Activated CD4-positive, alpha-beta memory T cell treated with anti-CD3 and anti-CD28 coated beads for 36 hours (primary cell): ENCODE measurements around the gene SCAF8. TPM values are rescaled to one million over a fixed set of nuclear protein-coding genes. Genes with fewer than 3 reads are reported as not detected.
"Not testable (repeated sequence)": the region's sequence is repeated elsewhere in the genome, so short reads cannot be mapped to it uniquely, and the experiment has no call there.

Source experiments
- CTCF ChIA-PET: fragments of 350-600 bp; sonication (Branson Sonifier 250); formaldehyde crosslinking; loops from one replicate; lab custom pipeline; 2021; ENCODE audit warnings: antibody characterized with exemption, inconsistent platforms; lab: Charles Lee
- POLR2A ChIA-PET: fragments of 350-600 bp; sonication (Branson Sonifier 250); formaldehyde crosslinking; loops from one replicate; lab custom pipeline; 2021; ENCODE audit warnings: antibody characterized with exemption; lab: Charles Lee
- DNase-seq: peaks from one replicate; pipeline ENCODE4 v3.0.0-alpha.2; 2020
- H3K27ac Mint-ChIP-seq: one replicate; pipeline ENCODE4 v1.8.0; 2021; ENCODE audit warnings: mixed read lengths
- H3K27me3 Mint-ChIP-seq: one replicate; pipeline ENCODE4 v1.8.0; 2021; ENCODE audit warnings: mixed read lengths
- H3K36me3 Mint-ChIP-seq: one replicate; pipeline ENCODE4 v1.8.0; 2021; ENCODE audit warnings: mixed read lengths
- H3K4me1 Mint-ChIP-seq: one replicate; pipeline ENCODE4 v1.8.0; 2021; ENCODE audit warnings: low read depth, mixed read lengths
- H3K4me3 Mint-ChIP-seq: one replicate; pipeline ENCODE4 v1.8.0; 2021; ENCODE audit warnings: mild to moderate bottlenecking, mixed read lengths
- H3K9me3 Mint-ChIP-seq: one replicate; pipeline ENCODE4 v1.8.0; 2021; ENCODE audit warnings: mixed read lengths
- intact Hi-C: fragments of 100-400 bp; cut with micrococcal nuclease; formaldehyde crosslinking; loops from one replicate; pipeline ENCODE4 v1.15.1; 2023
- total RNA-seq, 2 experiments: library from RNA; stranded (reverse); gene quantifications; one replicate each; pipeline ENCODE4 v1.2.3, GENCODE V29; 2021

Gene SCAF8
- total RNA-seq, 2 experiments from 2014 or later: 30.1 to 31.7 TPM

DNA sequence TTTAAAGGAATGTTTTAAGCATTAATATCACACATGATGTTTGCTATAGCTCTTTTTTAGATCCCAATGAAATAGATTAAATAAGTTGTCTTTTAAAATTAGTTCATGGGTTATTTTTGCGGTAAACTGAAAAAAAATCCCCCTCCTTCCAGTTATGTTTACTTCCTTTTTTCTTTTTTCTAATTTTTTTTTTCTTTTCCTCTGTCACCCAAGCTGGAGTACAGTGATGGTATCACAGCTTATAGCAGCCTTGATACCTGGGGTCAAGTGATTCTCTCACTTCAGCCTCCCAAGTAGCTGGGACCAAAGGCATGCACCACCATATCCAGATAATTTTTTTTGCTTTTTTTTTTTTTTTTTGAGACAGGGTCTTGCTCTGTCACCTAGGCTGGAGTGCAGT is 17.8 kb upstream of the SCAF8 start:
- no peak for DNase-seq
- POLR2A ChIA-PET: no interaction called here
- Mint-ChIP-seq H3K36me3 (peaks cover 7% of the 10 kb centered on the region), H3K27me3 (peaks cover 3% of the 10 kb centered on the region), H3K4me3 (no peak overlapping the region), H3K9me3 (peaks cover 16% of the 10 kb centered on the region), H3K27ac (no peak overlapping the region), H3K4me1 (no peaks in the 10 kb centered on the region)
- CTCF ChIA-PET: interaction anchor here (0.5 kb wide), 1 partner anchor 613 kb away, joined by 3 read pairs; no protein-coding TSS in a partner anchor
- intact Hi-C loops: no loop called here

- CTCF ChIA-PET, H3K27me3 Mint-ChIP-seq, H3K36me3 Mint-ChIP-seq, POLR2A ChIA-PET, DNase-seq, H3K4me1 Mint-ChIP-seq, intact Hi-C loops, H3K4me3 Mint-ChIP-seq, H3K27ac Mint-ChIP-seq: not testable (repeated sequence)
- peaks cover 16% of the 10 kb centered on the region for H3K9me3 Mint-ChIP-seq
Measured at GRCh38 chr6:154716350-154716749, 16.9 kb upstream of the SCAF8 start.

DNA sequence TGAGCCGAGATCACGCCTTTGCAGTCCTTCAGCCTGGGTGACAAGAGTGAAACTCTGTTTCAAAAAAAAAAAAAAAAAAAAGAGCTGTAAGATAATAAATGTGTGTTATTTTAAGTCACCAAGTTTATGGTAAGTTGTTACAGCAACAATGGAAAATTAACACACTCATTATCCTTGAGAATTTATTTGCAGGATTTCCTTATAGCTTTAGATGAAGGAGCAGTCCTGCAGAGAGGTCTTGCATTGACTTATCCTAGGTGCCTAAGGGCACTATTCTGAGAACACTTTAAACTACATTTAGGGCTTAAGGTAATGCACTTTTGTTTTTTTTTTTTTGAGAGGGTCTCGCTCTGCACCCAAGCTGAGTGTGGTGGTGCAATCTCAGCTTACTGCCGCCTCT is 13.8 kb upstream of the SCAF8 start:
- POLR2A ChIA-PET: interaction anchor here (0.6 kb wide), 1 partner anchor 12 kb away, joined by 3 read pairs; no protein-coding TSS in a partner anchor
- DNase-seq: no peak
- CTCF ChIA-PET: interaction anchor here (2.1 kb wide), 1 partner anchor 44 kb away, joined by 5 read pairs; no protein-coding TSS in a partner anchor
- Mint-ChIP-seq H3K36me3 (peaks cover 7% of the 10 kb centered on the region), H3K27ac (no peak overlapping the region), H3K27me3 (peaks cover 13% of the 10 kb centered on the region), H3K4me1 (no peaks in the 10 kb centered on the region), H3K4me3 (no peak overlapping the region), H3K9me3 (peaks cover 19% of the 10 kb centered on the region)
- intact Hi-C loops: no loop called here

DNA sequence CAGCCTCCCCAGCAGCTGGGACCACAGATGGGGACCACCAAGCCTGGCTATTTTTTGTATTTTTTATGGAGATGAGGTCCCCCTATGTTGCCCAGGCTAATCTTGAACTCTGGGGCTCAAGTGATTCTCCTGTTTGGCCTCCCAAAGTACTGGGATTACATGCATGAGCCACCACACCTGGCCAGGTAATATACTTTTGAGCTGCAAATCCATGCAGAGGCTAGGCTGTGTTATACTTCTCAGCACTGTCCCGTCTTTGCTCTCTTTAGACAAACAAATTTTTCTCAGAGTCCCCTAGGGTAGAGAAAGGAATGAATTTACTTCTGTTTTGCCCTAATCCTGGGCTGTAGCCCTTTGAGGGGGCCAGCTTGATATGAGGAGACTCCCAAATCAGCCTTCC is 13.4 kb upstream of the SCAF8 start:
- POLR2A ChIA-PET: interaction anchor here (0.6 kb wide), 1 partner anchor 11 kb away, joined by 3 read pairs; no protein-coding TSS in a partner anchor

DNA sequence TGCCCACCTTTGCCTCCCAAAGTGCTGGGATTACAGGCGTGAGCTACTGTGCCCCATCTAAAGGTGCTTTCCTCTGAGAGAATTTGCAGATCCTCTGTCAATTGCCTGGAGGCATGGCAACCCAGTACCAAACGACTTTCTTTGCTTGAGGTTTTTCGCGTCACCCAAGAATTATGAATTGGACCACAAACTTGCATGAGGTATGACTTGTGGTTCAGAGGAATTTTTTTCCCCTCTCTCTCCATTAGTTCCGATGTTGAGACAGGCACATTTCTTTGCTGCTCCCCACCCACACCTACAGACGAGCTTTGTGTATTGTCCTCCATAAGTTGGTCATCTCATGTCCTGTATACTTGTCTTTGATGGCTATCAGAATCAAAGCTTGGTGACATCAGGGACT is 11.8 kb upstream of the SCAF8 start:
- Mint-ChIP-seq H3K27me3 (peaks cover 13% of the 10 kb centered on the region), H3K9me3 (peaks cover 19% of the 10 kb centered on the region), H3K4me1 (no peaks in the 10 kb centered on the region), H3K36me3 (peaks cover 7% of the 10 kb centered on the region), H3K4me3 (no peak overlapping the region), H3K27ac (no peak overlapping the region)
- ChIA-PET POLR2A (no interaction called here), CTCF (no interaction called here)
- intact Hi-C loops: no loop called here
- no peak for DNase-seq

More for the DNA sequence above, 13.4 kb upstream of the SCAF8 start:
- no peaks in the 10 kb centered on the region for H3K4me1 Mint-ChIP-seq
- intact Hi-C loops: no loop called here
- H3K27ac Mint-ChIP-seq: no peak overlapping the region
- H3K4me3 Mint-ChIP-seq: no peak overlapping the region
- H3K36me3 Mint-ChIP-seq: peaks cover 7% of the 10 kb centered on the region
- peaks cover 13% of the 10 kb centered on the region for H3K27me3 Mint-ChIP-seq
- no peak for DNase-seq
- CTCF ChIA-PET: interaction anchor here (1.0 to 2.1 kb wide), 2 partner anchors 10 to 44 kb away, joined by 3 to 5 read pairs; no protein-coding TSS in a partner anchor
- peaks cover 19% of the 10 kb centered on the region for H3K9me3 Mint-ChIP-seq

DNA sequence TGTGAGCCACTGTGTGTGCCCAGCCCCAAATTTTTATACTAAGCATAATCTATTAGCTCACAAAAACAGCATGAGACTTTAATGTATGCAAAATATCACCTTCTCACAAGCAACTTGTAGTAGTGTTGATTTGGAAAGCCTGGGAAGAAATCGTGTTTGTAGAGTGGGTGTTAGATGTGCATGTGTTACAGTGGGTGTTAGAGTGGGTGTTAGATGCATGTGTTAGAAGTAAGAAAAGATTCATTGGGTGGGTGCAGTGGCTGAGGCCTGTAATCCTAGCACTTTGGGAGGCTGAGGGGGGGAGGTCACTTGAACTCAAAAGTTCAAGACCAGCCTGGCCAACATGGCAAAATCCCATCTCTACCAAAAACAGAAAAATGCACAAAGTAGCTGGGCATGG is 6.3 kb upstream of the SCAF8 start:
- intact Hi-C loops: no loop called here
- no peak for DNase-seq
- ChIA-PET POLR2A (no interaction called here), CTCF (no interaction called here)
- no peak overlapping the region for H3K4me3 Mint-ChIP-seq
- no peaks in the 10 kb centered on the region for H3K9me3 Mint-ChIP-seq
- H3K4me1 Mint-ChIP-seq: no peaks in the 10 kb centered on the region
- no peaks in the 10 kb centered on the region for H3K36me3 Mint-ChIP-seq
- H3K27ac Mint-ChIP-seq: no peak overlapping the region
- peaks cover 6% of the 10 kb centered on the region for H3K27me3 Mint-ChIP-seq

DNA sequence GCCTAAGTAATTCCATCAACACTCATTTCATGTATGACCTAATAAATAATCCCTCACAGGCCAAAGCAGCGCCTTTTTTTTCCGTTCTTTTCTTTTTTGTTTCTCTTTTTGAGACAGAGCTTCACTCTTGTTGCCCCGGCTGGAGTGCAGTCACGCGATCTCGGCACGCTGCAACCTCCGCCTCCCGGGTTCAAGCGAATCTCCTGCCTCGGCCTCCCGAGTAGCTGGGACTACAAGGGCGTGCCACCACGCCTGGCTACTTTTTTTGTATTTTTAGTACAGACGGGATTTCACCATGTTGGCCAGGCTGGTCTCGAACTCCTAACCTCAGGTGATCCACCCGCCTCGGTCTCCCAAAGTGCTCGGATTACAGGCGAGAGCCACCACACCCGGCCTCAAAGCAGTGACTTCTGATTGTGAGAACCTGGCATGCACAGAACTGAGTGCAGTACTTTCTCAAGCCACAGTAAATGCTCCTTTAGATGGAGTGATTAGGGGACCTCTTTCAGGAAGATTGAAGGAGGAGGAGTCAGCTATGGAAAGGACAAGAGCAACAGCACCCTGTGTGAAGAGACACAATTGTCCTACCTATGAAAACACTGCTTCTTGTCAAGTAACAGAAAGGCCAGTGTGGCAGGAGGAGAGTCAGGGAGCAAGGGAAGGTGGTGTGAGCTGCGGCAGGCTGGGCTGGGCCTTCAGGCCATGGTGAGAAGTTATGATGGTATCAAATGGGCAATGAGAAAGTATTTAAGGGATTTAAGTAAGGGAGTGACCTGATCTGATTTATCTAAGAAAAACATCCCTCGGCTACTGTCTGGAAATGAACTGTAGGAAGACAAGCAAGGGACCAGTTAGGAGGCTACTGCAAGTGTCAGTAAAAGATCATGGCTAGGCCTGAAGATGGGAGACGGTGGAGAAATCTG is 1.7 kb upstream of the SCAF8 start:
- Mint-ChIP-seq H3K27ac (peak overlapping the region; percentile 23), H3K36me3 (peaks cover 5% of the 10 kb centered on the region), H3K4me1 (peaks cover 19% of the 10 kb centered on the region), H3K4me3 (peak overlapping the region; percentile 4), H3K27me3 (no peaks in the 10 kb centered on the region), H3K9me3 (no peaks in the 10 kb centered on the region)
- no peak for DNase-seq
- POLR2A ChIA-PET: interaction anchor here (0.6 kb wide), 1 partner anchor 12 kb away, joined by 3 read pairs; no protein-coding TSS in a partner anchor
- CTCF ChIA-PET: interaction anchor here (1.1 to 2.9 kb wide), 6 partner anchors 56 to 446 kb away, joined by 3 to 7 read pairs (median 4); no protein-coding TSS in a partner anchor
- intact Hi-C loops: loop anchor here (2.0 to 10.0 kb wide), 4 partner anchors 484 to 1749 kb away; partner anchors contain the start of genes FBXO5 and TFB1M

GRCh38 chr6:154732538-154733182 is 556 bp upstream of the SCAF8 start:
- Mint-ChIP-seq H3K4me3 (peak overlapping the region; percentile 81), H3K27ac (peak overlapping the region; percentile 35), H3K4me1 (peaks cover 30% of the 10 kb centered on the region), H3K9me3 (no peaks in the 10 kb centered on the region), H3K27me3 (no peaks in the 10 kb centered on the region), H3K36me3 (peaks cover 7% of the 10 kb centered on the region)
- CTCF ChIA-PET: interaction anchor here (1.3 to 2.9 kb wide), 3 partner anchors 71 to 445 kb away, joined by 3 to 7 read pairs (median 3); no protein-coding TSS in a partner anchor
- intact Hi-C loops: loop anchor here (1.0 to 10.0 kb wide), 7 partner anchors 57 to 1750 kb away; partner anchors contain the start of genes FBXO5 and TFB1M
- DNase-seq: peak; percentile 33
- POLR2A ChIA-PET: no interaction called here

- H3K9me3 Mint-ChIP-seq: no peaks in the 10 kb centered on the region
- H3K27ac Mint-ChIP-seq: peak overlapping the region; percentile 84
- peak; percentile 94 for DNase-seq
- H3K36me3 Mint-ChIP-seq: peaks cover 9% of the 10 kb centered on the region
- ChIA-PET POLR2A (interaction anchor here (1.3 kb wide), 2 partner anchors 10 to 40 kb away, joined by 3 to 9 read pairs; no protein-coding TSS in a partner anchor), CTCF (interaction anchor here (0.8 to 1.3 kb wide), 5 partner anchors 12 to 73 kb away, joined by 3 to 6 read pairs (median 4); no protein-coding TSS in a partner anchor)
- intact Hi-C loops: loop anchor here (1.0 to 10.0 kb wide), 9 partner anchors 39 to 1752 kb away; partner anchors contain the start of genes FBXO5 and TFB1M
- peaks cover 41% of the 10 kb centered on the region for H3K4me1 Mint-ChIP-seq
- no peaks in the 10 kb centered on the region for H3K27me3 Mint-ChIP-seq
- H3K4me3 Mint-ChIP-seq: peak overlapping the region; percentile 85
Measured at GRCh38 chr6:154733626-154734382, 588 bp downstream of the SCAF8 start.

DNA sequence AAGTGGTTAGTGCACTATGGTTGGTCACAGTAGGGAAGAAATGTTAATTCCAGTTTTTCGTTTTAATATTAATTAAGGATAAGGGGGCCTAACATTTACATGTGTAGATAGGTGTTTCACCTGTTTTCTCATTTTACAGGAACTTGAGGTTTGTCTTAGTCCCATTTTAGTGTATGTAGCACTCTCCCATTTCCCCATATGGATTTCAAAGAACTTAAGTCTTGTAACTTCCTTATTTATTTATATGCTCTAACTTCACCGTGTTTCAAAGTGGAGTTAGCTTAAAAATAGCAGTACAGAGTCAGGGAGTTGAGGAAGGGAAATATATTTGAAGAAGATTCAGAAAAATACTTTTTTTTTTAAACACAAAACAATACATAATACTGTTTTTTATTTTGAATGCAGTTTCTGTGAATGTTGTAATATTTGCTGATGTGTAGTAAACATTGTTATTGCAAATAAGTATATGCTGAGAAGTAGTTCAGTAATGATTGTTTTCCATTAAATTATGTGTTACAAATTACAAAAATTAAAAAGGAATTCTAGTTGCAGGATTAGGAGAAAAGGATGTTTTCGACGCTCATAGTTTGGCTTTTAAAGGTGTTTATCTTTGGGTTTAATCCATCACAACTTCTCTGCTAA is 3.5 kb downstream of the SCAF8 start:
- peaks cover 16% of the 10 kb centered on the region for H3K36me3 Mint-ChIP-seq
- H3K9me3 Mint-ChIP-seq: no peaks in the 10 kb centered on the region
- ChIA-PET CTCF (interaction anchor here (0.9 to 1.7 kb wide), 3 partner anchors 37 to 421 kb away, joined by 4 to 5 read pairs (median 5); no protein-coding TSS in a partner anchor), POLR2A (interaction anchor here (0.5 kb wide), 1 partner anchor 11 kb away, joined by 5 read pairs; no protein-coding TSS in a partner anchor)
- no peaks in the 10 kb centered on the region for H3K27me3 Mint-ChIP-seq
- intact Hi-C loops: loop anchor here (10.0 kb wide), 1 partner anchor 678 kb away; no protein-coding TSS in a partner anchor
- DNase-seq: no peak
- no peak overlapping the region for H3K27ac Mint-ChIP-seq
- peaks cover 60% of the 10 kb centered on the region for H3K4me1 Mint-ChIP-seq
- no peak overlapping the region for H3K4me3 Mint-ChIP-seq
